ENCODE measurements around the gene COG2. TPM values are rescaled to one million over a fixed set of nuclear protein-coding genes. Genes with fewer than 3 reads are reported as not detected.

Gene COG2
- 19.7 and 20.6 TPM in 2 replicates for total RNA-seq

GRCh38 chr1:230642263-230642959 lies at the start of gene COG2:
COG2 (plus strand) TSS chr1:230642481; CDS start chr1:230642607, 126 bp downstream.

GRCh38 chr1:230713915-230714764 lies 71.9 kb downstream of the COG2 start, which contains the start of gene AGT:
AGT (minus strand) TSS chr1:230714122; CDS start chr1:230710823, 3,299 bp downstream.

Other genes with a start within 250 kb of the COG2 start
- gene PGBD5, start 216.1 kb upstream of the COG2 start, total RNA-seq: 0.14 and 0.66 TPM in 2 replicates
- 0.14 and 1.3 TPM in 2 replicates for gene AGT, start 71.6 kb downstream of the COG2 start, total RNA-seq
- gene CAPN9, start 104.9 kb downstream of the COG2 start, total RNA-seq: not detected in 2 replicates
- 80.7 and 83.8 TPM in 2 replicates for gene C1orf198, start 226.0 kb downstream of the COG2 start, total RNA-seq